Measurements from ENCODE around the gene PRTN3.
"Not testable (repeated sequence)": the region's sequence is repeated elsewhere in the genome, so short reads cannot be mapped to it uniquely, and the experiment has no call there.

Gene PRTN3

DNA sequence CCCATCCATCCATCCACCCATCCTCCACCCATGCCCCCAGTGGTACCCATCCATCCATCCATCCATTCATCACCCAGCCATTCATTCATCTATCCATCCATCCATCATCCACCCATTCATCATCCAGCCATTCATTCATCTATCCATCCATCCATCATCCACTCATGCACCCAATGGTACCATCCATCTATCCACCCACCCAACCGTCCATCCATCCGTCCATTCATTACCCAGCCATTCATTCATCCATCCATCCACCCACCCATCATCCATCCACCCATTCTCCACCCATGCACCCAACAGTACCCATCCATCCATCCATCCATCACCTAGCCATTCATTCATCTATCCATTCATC, 24.3 kb upstream of the PRTN3 start:
- no peak for DNase-seq (ENCODE audit: low read depth)

DNA sequence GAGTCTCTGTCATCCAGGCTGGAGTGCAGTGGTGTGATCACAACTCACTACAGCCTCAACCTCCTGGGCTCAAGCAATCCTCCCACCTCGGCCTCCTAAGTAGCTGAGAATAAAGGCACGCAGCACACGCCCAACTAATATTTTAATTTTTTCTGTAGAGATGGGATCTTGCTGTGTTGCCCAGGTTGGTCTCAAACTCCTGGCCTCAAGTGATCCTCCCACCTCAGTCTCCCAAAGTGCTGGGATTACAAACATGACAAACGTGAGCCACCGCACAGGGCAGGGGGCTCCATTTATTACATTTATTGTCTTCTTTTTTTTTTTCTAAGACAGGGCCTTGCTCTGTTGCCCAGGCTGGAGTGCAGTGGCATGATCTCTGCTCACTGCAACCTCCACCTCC, 20.6 kb upstream of the PRTN3 start:
- DNase-seq (ENCODE audit: low read depth): not testable (repeated sequence)

DNA sequence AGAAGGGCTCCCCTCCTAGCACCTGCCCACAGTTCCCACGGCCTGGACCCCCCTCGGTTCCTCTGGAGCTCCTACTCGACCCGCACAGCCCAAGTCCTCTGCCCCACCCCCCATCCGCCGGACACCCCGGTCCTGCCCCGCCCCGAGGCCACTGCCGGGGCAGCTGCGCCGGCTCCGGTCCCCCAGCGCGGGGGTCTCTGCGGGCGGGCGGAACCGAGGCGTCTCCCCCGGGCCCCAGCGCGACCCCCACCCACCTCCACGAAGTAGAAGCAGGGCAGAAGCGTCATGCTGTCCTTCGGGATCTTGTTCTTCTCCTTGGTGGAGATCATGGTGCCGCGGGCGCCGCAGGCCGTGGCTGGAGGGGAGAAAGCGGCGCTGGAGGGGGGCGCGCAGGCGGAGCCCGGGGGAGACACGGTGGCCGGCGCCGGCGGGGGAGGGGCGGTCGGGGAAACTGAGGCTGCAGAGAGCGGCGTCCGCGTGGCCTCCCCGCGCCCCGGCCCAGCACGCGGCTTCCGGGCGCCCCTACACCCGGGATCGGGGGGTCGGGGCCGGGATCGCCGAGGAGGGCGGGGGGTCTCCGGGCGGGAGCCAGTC, 19.5 kb upstream of the PRTN3 start:
- DNase-seq (ENCODE audit: low read depth): no peak

DNA sequence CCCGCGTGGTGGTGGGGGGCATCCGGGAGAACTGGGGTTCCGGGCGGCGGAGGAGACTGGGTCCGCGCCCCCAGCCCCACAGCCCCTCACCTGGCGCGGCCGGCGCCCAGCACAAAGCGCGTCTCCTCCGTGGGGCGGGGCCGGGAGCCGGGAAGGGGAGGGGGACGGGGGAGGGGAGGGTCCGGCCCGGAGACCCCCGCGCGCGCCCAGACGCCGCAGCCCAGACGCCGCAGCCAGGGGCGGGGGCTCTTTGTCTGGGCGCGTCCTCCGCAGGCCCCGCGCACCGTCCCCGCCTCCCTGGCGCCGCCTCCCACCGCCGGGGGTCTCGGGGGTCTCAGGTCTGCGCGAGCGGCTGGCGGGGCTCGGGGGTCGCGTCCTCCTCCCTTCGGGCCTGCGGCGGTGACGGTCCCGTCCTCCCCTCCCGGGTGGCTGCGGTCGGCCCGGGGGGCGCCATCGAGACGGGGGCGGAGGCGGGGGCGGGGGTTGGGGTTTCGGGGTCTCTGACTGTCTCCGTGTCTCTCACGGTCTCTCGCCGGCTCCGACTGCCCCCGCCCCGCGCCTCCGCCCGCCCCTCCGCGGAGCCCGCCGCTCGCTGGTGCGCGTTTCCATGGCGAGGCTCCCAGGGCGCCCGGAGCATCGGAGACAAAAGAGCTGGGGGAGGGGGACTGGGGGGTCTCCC, 18.8 kb upstream of the PRTN3 start, which contains the start of gene PLPPR3:
Gene PLPPR3, minus strand, starts transcription at position 131 of the 679 bp plus-strand sequence. CDS start 396 bp downstream, outside the sequence.
- DNase-seq (ENCODE audit: low read depth): no peak

DNA sequence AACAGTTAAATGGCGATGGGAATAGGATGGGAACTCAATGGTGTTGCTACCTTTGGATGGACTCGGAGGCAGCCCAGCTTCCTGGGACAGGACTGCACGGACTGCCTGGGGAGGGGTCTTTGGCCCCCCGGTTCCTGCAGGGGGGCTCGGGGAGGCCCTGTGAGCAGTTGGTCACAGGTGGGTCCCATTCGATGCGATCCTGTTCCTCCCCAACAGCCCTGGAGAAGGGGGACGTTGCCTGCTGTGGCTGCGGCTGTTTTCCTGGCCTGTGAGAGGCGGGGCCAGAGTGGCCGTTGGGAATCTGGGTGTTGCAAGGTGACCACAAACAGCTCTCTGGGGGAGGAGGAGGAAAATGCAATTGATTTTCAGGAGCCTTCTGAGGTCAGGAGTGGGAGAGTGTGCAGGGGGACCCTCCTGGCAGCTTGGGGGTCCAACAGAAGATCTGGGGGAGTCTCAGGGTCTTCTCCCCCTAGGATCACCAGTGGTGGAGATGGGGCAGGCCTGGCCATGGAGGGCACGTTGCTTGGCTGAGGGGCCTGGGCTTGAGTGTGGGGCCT, 17.2 kb upstream of the PRTN3 start:
- DNase-seq (ENCODE audit: low read depth): no peak

DNA sequence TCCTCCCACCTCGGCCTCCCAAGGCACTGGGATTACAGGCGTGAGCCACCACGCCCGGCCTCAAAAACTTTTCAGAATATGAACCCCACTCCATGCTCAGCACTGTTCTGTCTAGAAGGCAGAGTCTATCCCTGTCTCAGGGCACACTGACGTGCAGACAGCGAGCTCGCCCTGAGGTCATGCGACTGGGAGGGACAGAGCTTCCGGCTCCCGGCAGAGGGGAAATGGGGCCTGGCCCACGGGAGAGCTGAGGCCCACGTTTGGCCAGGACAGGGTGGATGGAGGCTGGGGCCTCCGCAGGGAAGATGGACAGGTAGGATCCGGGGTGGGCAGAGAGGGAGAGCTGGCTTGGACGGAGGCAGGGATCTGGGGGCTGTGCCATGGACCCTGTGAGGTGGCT, 15.9 kb upstream of the PRTN3 start:
- DNase-seq (ENCODE audit: low read depth): no peak

DNA sequence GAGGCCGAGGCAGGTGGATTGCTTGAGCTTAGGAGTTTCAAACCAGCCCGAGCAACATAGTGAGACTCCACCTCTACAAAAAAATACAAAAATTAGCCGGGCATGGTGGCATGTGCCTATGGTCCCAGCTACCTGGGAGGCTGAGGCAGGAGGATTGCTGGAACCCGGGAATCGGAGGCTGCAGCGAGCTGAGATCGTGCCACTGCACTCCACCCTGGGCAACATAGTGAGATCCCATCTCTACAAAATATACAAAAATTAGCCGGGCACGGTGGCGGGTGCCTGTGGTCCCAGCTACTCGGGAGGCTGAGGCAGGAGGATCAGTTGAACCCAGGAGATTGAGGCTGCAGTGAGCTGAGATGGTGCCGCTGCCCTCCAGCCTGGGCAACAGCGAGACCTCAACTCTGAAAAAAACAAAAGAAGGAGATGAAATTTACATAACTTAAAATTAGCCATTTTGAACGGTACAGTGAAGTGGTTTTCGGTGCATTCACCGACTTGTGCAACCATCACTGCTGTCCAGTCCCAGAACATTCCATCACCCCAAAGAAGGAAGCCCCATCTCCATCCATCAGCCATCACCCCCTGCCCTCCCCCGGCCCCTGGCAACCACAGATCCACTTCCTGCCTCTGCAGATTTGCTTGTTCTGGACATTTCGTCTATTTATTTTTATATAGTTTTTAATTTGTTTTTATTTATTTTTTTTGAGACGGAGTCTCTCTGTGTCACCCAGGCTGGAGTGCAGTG, 14.7 kb upstream of the PRTN3 start:
- no peak for DNase-seq (ENCODE audit: low read depth)

DNA sequence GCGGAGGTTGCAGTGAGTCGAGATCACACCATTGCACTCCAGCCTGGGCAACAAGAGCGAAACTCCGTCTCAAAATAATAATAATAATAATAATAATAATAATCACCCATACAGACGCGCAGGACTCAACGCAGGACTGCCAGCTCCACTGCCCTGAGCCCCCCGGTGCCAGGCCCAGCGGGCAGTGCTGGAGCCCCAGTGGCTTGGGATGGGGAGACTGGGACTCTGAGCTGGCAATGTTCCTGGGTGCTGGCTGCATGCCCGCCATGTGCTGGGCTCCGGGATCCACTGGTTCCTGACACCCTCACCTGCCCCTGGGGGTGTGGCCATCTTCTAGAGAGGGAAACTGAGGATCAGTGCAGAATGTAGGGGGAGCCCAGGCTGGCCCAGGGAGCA, 13.5 kb upstream of the PRTN3 start:
- no peak for DNase-seq (ENCODE audit: low read depth)

DNA sequence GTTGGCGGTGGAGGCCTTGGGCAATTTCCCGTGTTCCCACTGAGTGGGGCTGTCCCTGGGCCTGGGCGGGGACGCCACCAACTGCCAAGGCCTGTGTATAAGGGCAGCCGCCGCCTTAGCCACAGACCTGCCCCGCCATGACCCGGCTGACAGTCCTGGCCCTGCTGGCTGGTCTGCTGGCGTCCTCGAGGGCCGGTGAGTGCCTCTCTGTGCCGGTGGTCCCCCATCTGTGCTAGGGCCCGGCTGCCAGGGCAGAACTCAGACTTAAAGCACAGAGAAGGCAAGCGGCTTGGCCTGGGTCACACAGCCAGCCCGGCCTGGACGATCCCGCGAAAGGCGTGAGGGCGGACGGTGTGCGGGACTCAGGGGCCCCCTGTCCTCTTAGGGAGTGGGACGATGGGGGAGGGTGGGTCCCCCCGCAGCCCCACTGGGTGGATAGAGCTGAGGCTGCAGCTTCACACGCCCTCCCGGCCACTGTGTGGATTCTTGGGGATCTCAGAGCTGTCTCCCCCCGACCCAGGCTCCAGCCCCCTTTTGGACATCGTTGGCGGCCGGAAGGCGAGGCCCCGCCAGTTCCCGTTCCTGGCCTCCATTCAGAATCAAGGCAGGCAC, 13.0 kb upstream of the PRTN3 start, which contains the start of gene AZU1:
Gene AZU1, plus strand, starts transcription at position 128 of the 612 bp plus-strand sequence. Its CDS starts 10 bp downstream, at position 138.
- DNase-seq (ENCODE audit: low read depth): no peak

DNA sequence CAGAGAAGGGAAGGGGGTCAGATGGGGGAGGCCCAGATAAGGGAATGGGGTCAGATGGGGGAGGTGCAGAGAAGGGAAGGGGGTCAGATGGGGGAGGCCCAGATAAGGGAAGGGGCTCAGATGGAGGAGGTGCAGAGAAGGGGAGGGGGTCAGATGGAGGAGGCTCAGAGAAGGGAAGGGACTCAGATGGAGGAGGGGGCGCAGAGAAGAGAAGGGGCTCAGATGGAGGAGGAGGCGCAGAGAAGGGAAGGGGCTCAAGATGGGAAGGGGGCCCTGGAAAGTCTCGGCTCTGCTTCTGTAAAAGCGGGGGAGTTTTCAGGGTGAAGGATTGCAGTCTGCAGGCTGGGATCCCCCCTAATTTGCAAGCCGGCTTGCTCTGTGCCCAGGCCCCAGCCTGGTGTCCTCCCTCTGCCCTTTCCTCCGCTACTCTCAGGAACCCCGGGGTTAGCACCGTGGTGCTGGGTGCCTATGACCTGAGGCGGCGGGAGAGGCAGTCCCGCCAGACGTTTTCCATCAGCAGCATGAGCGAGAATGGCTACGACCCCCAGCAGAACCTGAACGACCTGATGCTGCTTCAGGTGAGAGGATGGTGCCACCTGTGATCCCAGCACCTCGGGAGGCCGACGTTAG, 11.6 kb upstream of the PRTN3 start:
- no peak for DNase-seq (ENCODE audit: low read depth)

DNA sequence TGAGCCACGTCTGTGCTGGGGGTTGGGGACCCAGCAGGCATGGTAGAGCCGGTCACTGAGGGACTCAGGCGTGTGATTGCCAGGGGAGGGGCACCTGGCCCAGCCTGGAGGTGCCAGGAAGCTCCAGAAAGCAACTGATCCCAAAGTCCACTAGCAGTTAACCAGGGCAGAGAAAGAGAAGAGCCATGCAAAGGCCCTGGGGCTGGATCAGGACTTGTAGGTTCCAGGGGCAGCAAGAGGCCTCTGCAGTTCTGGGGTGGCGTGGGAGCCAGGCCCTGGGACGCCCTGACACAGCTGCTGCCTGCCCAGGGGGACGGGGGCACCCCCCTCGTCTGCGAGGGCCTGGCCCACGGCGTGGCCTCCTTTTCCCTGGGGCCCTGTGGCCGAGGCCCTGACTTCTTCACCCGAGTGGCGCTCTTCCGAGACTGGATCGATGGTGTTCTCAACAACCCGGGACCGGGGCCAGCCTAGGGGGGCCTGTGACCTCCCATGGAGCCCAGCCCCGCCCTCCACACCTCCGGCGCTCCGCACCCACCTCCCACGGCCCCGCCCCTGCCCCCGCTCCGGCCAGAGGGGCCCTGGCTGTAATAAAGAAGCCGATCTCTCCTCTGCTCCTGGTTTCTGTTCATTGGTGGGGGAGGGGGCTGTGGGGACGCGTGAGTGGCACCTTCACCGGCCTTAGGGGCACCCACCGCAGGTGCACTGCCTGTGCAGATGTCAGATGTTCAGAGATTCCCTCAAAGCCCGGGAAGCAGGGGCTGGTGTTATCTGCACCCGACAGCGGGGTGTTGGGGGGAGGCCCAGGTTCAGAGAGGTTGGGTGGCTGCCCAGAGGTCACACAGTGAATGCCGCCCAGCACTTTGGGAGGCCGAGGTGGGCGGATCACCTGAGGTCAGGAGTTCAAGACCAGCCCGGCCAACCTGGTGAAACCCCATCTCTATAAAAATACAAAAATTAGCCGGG, 9.1 kb upstream of the PRTN3 start:
- no peak for DNase-seq (ENCODE audit: low read depth)

DNA sequence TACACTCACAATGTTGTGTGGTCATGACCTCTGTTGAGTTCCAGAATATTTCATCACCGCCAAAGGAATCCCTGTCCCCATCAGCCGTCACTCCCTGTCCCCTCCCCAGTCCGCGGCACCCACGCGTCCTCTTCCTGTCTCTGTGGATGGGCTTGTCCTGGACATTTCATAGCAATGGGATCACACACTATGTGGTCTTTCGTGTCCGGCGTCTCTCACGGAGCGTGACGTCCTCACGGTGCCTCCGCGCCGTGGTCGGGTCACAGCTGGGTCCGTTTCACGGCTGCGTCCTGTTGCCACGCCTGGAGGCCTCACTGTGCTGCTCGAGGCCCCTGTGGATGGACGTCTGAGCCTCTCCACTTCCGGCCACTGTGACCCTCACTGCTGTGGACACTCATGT, 6.6 kb upstream of the PRTN3 start:
- DNase-seq (ENCODE audit: low read depth): no peak

DNA sequence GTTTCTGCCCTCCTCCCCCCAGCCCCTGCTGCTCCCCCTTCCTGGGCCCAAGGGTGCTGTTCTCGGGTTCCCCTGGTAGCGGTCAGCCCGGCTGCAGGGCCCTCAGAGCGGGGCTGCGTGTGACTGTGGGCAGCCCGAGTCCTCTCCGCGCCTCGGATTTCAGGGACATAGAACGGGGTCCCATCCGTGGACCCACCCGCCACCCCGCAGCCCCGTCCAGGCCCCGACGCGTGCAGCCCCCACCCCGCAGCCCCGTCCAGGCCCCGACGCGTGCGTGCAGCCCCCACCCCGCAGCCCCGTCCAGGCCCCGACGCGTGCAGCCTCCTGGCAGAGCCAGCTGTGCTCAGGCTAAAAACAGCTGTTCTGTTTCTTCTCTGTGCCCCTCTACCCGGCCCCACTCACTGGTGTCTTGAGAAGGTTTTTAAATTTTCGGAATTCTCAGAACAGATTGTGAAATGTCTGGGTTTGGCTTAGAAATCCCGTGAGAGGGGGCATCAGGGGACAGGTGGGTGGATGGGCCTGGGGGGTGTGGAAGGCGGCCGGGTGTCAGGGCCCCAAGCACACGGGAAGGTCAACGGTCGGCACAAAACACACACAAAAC, 5.5 kb upstream of the PRTN3 start:
- no peak for DNase-seq (ENCODE audit: low read depth)

DNA sequence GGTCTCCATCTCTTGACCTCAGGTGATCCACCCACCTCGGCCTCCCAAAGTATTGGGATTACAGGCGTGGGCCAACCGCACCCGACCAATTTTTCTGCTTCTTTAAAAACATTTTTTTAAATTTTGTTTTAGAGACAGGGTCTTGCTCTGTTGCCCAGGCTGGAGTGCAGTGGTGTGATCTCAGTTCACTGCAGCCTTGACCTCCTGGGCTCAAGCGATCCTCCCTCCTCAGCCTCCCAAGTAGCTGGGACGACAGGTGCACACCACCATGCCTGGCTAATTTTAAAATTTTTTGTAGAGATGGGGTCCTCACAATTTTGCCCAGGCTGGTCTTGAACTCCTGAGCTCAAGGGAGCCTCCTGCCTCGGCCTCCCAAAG, 2.0 kb downstream of the PRTN3 start:
- not testable (repeated sequence) for DNase-seq (ENCODE audit: low read depth)

DNA sequence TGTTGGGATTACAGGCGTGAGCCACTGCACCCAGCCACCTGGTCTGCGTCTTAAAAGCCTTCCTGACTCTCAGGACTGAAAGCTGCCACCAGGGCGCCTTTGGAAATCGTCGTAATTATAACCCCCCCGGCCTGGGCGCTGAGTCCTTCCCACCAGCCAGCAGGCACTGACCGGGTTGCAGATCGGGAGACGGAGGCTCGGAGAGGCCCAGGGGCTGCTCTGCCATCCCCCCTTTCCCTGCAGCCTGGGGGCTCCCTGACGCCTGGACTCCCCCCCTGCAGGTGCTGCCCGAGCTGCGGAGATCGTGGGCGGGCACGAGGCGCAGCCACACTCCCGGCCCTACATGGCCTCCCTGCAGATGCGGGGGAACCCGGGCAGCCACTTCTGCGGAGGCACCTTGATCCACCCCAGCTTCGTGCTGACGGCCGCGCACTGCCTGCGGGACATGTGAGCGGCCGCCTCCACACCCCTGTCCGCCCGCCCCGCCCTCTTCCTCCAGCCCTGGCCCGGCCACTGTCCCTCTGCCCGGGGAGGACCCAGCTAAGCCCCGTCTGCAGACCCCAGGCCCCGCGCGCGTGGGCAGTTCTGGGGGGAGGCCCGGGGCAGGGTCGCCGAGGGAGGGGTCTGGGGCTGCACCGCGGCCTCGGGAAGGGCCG, 2.5 kb downstream of the PRTN3 start:
- DNase-seq (ENCODE audit: low read depth): no peak

DNA sequence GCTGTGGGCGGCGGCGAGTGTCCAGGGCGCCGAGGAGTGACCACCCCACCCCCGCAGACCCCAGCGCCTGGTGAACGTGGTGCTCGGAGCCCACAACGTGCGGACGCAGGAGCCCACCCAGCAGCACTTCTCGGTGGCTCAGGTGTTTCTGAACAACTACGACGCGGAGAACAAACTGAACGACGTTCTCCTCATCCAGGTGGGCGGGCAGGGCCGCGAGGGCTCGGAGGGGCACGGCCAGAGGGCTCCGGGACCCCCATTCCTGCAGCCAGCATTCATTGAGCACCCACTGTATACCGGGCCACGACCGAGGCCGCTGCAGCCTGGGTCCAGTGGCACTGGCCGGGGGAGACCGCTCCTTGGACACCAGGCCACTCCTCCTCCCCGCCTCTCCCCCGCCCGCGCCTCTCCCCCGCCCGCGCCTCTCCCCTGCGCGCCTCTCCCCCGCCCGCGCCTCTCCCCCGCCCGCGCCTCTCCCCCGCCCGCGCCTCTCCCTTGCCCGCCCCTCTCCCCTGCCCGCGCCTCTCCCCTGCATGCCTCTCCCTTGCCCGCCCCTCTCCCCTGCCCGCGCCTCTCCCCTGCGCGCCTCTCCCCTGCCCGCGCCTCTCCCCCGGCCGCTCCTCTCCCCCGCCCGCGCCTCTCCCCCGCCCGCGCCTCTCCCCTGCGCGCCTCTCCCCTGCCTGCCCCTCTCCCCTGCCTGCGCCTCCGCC, 3.2 kb downstream of the PRTN3 start:
- no peak for DNase-seq (ENCODE audit: low read depth)

DNA sequence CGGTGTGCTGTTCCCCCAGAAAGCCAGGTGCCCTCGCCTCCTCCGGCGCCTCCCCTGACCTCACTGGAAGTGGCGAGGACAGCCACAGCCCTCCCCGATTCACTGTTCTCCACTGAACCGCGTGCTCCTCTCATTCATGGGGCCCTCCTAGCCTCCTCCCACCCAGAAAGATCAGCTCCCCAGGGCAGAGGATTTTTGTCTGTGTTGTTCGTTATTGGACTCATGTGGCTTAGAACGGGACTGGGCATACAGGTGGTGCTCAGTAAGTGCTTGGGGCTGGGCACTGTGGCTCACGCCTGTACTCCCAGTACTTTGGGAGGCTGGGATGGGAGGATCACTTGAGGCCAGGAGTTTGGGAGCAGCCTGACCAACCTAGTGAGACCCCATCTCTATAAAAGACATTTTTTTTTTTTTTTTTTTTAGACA, 3.8 kb downstream of the PRTN3 start:
- no peak for DNase-seq (ENCODE audit: low read depth)

DNA sequence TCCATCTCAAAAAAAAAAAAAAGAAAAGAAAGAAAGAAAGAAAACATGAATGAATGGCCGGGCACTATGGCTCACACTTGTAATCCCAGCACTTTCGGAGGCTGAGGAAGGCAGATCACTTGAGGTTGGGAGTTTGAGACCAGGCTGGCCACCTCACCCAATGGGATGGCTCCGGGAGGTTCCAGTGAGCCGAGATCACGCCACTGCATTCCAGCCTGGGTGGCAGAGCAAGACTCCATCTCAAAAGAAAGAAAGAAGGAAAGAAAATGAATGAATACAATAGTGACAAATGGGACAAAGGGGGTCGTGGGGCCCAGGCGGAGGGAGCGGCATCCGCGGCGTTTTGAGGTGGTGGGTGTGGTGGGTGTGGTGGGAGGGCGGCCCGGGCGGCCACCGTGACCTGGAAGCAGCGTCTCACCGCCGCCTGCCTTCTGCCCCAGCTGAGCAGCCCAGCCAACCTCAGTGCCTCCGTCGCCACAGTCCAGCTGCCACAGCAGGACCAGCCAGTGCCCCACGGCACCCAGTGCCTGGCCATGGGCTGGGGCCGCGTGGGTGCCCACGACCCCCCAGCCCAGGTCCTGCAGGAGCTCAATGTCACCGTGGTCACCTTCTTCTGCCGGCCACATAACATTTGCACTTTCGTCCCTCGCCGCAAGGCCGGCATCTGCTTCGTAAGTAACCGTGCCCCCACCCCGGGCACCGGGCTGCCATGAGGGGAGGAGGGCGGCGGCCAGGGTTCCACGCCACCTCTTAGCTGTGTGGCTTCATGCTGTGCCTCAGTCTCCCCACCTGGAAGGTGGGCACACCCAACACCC, 5.1 kb downstream of the PRTN3 start:
- no peak for DNase-seq (ENCODE audit: low read depth)

Measured in CMK (cell line).